ENCODE data around the gene DNLZ. TPM values are rescaled to one million over a fixed set of nuclear protein-coding genes. Genes with fewer than 3 reads are reported as not detected.

Gene DNLZ
- total RNA-seq, 4 donors from 2014 or later = 6.8 to 29.4 (median 27.3) TPM

DNA sequence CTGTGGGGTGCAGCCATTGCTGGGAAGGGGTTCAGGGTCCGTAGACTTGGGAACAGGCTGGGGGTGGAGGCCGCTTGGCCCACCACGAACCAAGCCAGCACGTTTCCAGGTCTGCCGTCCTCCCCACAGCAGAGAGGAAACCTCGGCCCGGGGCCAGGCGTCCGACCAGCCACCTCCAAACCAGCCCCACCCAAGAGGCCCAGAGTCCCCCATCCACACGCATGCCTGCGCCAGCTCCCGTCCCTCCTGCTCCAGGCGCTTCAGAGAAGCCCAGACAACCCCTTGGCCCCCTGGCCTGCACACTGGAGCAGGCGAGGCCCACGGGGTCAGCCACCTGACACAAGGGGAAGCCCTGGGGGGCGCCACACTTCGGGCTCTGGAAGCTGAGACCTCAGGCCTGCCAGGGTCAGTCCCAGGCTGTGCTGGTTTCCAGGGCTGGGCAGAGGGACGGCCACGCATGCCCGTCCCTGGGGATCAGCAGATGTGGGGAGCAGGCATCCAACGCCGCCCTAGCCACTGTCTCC is 6.3 kb downstream of the DNLZ start:
- no peak for DNase-seq
- H3K27ac ChIP-seq = no peak overlapping the region
- H3K36me3 ChIP-seq = no peaks in the 10 kb centered on the region
- H3K4me1 ChIP-seq = peaks cover 0 to 14% of the 10 kb centered on the region in 2 donors
- no peaks in the 10 kb centered on the region for H3K27me3 ChIP-seq
- H3K9me3 ChIP-seq = no peaks in the 10 kb centered on the region
- H3K4me3 ChIP-seq = no peak overlapping the region
- no peak for TF ChIP-seq POLR2A (IDR thresholded peaks at IDR 0.05)
- TF ChIP-seq, protein P1, sequence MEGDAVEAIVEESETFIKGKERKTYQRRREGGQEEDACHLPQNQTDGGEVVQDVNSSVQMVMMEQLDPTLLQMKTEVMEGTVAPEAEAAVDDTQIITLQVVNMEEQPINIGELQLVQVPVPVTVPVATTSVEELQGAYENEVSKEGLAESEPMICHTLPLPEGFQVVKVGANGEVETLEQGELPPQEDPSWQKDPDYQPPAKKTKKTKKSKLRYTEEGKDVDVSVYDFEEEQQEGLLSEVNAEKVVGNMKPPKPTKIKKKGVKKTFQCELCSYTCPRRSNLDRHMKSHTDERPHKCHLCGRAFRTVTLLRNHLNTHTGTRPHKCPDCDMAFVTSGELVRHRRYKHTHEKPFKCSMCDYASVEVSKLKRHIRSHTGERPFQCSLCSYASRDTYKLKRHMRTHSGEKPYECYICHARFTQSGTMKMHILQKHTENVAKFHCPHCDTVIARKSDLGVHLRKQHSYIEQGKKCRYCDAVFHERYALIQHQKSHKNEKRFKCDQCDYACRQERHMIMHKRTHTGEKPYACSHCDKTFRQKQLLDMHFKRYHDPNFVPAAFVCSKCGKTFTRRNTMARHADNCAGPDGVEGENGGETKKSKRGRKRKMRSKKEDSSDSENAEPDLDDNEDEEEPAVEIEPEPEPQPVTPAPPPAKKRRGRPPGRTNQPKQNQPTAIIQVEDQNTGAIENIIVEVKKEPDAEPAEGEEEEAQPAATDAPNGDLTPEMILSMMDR (IDR thresholded peaks at IDR 0.05) = no peak
- intact Hi-C loops (cut with DNase I; ENCODE audit: low total_unique reads) = no loop called here

DNA sequence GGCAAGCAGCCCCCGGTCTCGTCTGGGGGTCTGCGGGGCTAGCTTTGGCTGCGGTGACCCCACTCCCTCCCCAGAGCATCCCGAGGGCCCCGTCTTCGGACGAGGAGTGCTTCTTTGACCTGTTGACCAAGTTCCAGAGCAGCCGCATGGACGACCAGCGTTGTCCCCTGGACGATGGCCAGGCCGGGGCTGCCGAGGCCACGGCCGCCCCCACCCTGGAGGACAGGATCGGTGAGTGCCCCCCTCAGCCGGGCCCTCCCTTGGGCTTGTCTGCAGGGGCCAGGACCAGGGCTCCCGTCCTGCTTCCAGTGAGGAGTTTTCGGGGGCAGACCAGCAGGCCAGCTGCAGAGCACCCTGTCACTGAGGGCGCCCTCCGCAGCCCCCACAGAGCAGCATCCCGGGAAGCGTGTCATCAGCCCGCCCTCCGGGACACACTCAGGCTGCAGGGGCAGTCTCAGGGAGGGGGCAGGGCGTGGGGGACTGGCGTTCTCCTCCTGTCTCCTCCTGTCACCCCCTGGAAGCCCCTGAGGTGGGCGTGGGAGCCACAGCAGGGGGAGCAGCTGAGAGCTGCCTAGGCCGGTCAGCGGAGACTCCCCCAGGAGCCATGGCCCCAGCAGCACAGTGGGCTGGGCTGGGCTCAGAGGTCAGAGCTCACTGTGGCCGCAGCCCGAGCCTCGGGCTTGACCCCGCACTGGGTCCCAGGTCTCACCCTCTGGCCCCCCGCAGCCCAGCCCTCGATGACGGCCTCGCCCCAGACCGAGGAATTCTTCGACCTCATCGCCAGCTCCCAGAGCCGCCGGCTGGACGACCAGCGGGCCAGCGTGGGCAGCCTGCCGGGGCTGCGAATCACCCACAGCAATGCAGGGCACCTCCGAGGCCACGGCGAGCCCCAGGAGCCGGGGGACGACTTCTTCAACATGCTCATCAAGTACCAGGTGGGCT is 7.7 kb downstream of the DNLZ start:
- Histone ChIP-seq H3K4me1 (peaks cover 0 to 14% of the 10 kb centered on the region in 2 donors), H3K9me3 (no peaks in the 10 kb centered on the region), H3K4me3 (no peak overlapping the region), H3K36me3 (no peaks in the 10 kb centered on the region), H3K27ac (peak overlapping the region in 1 of 2 donors; percentile 35), H3K27me3 (no peaks in the 10 kb centered on the region)
- DNase-seq = no peak
- no peak for TF ChIP-seq POLR2A (IDR thresholded peaks at IDR 0.05)
- TF ChIP-seq, protein P1 (IDR thresholded peaks at IDR 0.05) = no peak
- intact Hi-C loops (cut with DNase I; ENCODE audit: low total_unique reads) = no loop called here

DNA sequence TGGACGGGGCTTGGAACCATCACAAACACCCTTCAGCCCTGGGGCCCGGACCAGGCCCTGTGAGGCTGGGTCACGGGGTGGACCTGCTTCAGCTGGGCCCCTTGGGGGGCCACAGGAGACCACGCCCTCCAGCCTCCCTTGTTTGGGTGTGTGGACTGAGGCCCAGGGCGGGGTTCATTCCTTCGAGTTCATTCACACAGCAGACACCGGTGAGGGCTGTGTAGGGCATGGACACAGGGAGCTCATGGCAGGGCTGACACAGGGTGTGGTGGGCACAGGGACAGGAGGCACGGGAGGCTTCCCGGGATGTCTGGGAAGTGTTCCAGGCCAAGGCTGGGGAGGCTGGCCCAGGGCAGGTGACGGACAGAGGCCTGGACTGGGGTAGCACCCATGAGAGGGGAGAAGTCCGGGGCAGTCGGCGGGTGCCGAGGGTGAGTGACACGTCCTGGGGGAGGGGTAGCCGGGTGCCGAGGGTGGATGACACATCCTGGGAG is 8.9 kb downstream of the DNLZ start:
- Histone ChIP-seq H3K27me3 (no peaks in the 10 kb centered on the region), H3K4me3 (no peak overlapping the region), H3K27ac (peak overlapping the region; percentile 42 to 81), H3K9me3 (no peaks in the 10 kb centered on the region), H3K36me3 (no peaks in the 10 kb centered on the region), H3K4me1 (peaks cover 0 to 14% of the 10 kb centered on the region in 2 donors)
- intact Hi-C loops (cut with DNase I; ENCODE audit: low total_unique reads) = no loop called here
- TF ChIP-seq, protein P1 (IDR thresholded peaks at IDR 0.05) = no peak
- TF ChIP-seq POLR2A (IDR thresholded peaks at IDR 0.05) = no peak
- DNase-seq = peak; percentile 59 to 61

DNA sequence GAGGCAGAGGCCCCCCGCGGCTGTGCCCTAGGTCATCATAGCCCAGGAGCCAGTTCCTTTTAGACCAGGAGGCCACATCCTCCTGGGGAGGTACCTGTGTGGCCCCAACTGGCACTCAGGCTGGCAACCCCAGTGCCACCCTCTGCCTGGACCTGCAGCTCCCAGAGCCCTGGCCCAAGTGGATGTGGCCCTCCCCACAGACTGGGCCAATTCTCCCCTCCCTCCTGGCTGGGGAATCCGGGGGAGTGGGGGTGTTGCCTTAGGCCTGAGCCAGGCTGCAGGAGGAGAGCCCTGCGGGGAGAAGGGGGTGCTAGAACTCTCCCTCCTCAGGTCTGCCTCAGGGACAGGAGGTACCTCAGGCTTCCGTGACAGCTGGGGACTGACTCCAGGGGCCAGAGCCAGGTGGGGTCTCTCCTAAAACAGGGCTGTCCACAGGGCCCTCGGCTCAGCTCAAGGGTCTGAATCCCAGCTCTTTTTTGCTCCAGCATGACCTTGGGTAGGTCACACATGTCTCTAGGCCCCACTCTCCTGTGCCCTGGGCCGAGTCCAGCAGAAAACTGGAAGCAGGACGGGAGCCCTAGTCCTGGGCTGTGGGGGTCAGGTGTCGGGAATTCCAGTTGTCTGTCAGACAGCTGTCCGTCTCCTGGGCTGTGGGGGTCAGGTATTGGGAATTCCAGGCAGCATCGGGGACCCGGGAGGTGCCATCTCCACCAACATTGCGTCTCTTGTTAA is 9.6 kb downstream of the DNLZ start:
- Histone ChIP-seq H3K9me3 (no peaks in the 10 kb centered on the region), H3K27me3 (no peaks in the 10 kb centered on the region), H3K4me3 (no peak overlapping the region), H3K27ac (peak overlapping the region; percentile 42 to 81), H3K4me1 (peaks cover 0 to 14% of the 10 kb centered on the region in 2 donors), H3K36me3 (no peaks in the 10 kb centered on the region)
- intact Hi-C loops (cut with DNase I; ENCODE audit: low total_unique reads) = no loop called here
- TF ChIP-seq, protein P1 (IDR thresholded peaks at IDR 0.05) = no peak
- no peak for TF ChIP-seq POLR2A (IDR thresholded peaks at IDR 0.05)
- peak; percentile 63 to 66 for DNase-seq
